HG02840 (cell line): ENCODE measurements around the gene CDKN1A.

ENCODE experiments used
- ATAC-seq: cut with Tn5 transposase; IDR thresholded peaks from one replicate; pipeline ENCODE4 v1.9.1; 2021; ENCODE audit warnings: mild to moderate bottlenecking, moderate library complexity, moderate number of reproducible peaks; ENCODE audit not compliant: unreplicated experiment, low FRiP score

CDKN1A gene

DNA sequence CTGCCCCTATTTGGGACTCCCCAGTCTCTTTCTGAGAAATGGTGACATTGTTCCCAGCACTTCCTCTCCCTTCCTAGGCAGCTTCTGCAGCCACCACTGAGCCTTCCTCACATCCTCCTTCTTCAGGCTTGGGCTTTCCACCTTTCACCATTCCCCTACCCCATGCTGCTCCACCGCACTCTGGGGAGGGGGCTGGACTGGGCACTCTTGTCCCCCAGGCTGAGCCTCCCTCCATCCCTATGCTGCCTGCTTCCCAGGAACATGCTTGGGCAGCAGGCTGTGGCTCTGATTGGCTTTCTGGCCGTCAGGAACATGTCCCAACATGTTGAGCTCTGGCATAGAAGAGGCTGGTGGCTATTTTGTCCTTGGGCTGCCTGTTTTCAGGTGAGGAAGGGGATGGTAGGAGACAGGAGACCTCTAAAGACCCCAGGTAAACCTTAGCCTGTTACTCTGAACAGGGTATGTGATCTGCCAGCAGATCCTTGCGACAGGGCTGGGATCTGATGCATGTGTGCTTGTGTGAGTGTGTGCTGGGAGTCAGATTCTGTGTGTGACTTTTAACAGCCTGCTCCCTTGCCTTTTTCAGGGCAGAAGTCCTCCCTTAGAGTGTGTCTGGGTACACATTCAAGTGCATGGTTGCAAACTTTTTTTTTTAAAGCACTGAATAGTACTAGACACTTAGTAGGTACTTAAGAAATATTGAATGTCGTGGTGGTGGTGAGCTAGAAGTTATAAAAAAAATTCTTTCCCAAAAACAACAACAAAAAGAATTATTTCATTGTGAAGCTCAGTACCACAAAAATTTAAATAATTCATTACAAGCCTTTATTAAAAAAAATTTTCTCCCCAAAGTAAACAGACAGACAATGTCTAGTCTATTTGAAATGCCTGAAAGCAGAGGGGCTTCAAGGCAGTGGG, 2.1 kb upstream of the CDKN1A start:
- ATAC-seq: no peak

- no peak for ATAC-seq
Observed at GRCh38 chr6:36677059-36677749, 1.3 kb upstream of the CDKN1A start.

DNA sequence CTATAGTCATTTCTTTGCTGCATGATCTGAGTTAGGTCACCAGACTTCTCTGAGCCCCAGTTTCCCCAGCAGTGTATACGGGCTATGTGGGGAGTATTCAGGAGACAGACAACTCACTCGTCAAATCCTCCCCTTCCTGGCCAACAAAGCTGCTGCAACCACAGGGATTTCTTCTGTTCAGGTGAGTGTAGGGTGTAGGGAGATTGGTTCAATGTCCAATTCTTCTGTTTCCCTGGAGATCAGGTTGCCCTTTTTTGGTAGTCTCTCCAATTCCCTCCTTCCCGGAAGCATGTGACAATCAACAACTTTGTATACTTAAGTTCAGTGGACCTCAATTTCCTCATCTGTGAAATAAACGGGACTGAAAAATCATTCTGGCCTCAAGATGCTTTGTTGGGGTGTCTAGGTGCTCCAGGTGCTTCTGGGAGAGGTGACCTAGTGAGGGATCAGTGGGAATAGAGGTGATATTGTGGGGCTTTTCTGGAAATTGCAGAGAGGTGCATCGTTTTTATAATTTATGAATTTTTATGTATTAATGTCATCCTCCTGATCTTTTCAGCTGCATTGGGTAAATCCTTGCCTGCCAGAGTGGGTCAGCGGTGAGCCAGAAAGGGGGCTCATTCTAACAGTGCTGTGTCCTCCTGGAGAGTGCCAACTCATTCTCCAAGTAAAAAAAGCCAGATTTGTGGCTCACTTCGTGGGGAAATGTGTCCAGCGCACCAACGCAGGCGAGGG, 594 bp upstream of the CDKN1A start:
- no peak for ATAC-seq

GRCh38 chr6:36679043-36679833, 724 bp downstream of the CDKN1A start:
- ATAC-seq: no peak

- no peak for ATAC-seq
Observed at GRCh38 chr6:36682328-36683144, 4.0 kb downstream of the CDKN1A start.

- ATAC-seq: no peak
Observed at GRCh38 chr6:36683145-36683655, 4.7 kb downstream of the CDKN1A start.

- no peak for ATAC-seq
Observed at GRCh38 chr6:36683656-36684446, 5.3 kb downstream of the CDKN1A start.

- ATAC-seq: no peak
Observed at GRCh38 chr6:36684447-36684812, 5.9 kb downstream of the CDKN1A start.

DNA sequence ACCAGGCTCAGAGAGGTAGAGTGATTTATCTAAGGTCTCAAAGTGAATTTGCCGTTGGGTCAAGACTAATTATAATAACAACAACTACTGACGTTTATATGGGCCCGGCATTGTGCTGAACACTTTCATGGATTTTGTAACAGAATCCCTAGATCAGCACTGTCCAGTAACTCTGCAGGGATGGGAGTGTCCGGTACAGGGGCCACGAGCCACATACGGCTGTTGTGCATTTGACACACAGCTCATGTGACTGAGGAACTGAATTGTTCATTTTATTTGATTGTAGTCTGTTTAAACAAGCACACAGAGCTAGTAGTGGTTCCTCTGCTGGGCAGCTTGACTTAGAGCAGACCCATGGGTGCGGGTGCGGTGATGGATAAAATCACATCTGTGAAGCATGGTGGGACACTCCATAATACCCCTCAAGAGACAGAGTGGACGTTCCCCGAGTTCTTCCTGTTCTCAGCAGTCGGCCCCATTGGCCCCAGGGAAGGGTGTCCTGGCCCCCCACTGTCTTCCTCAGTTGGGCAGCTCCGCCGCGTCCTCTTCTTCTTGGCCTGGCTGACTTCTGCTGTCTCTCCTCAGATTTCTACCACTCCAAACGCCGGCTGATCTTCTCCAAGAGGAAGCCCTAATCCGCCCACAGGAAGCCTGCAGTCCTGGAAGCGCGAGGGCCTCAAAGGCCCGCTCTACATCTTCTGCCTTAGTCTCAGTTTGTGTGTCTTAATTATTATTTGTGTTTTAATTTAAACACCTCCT, 6.8 kb downstream of the CDKN1A start:
- no peak for ATAC-seq

- no peak for ATAC-seq
Observed at GRCh38 chr6:36685926-36686667, 7.6 kb downstream of the CDKN1A start.

GRCh38 chr6:36686668-36687513, 8.4 kb downstream of the CDKN1A start:
- no peak for ATAC-seq

- ATAC-seq: no peak
Observed at GRCh38 chr6:36688063-36688738, 9.7 kb downstream of the CDKN1A start.

DNA sequence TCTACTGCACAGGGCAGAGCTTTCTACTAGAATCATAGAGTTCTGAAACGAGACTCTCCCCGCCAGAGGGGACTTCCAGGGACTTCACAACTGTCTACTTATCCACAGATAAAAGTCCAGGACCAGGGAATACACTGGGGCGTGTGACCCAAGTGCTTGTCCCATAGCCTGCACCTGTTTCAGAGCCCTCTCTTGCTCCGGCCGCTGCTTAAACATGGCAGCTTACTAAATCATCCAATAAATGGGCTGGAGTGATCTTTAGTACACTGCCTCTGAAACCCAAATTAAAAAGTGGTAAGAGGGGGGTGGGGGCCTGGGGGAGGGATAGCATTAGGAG, 10.2 kb downstream of the CDKN1A start:
- no peak for ATAC-seq

GRCh38 chr6:36691011-36691410, 12.5 kb downstream of the CDKN1A start:
- no peak for ATAC-seq

DNA sequence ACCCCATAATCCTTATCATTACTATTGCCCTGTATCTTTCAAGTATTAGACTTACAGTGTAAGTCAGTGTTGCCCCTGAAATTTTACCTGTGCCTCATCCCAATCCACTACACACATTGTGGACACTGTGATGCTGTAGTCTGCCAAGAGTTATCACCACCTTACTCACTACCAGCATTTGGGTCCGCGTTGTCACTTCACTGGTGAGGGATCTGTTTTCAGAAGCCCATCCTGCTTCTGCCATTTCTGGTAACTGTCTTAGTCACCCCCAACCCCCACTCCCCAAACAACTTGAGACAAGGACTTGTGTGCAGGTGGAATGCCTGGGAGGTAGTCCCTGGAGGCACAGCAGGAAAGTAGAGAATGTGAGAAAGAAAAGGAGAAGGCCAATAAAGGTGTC, 13.1 kb downstream of the CDKN1A start:
- no peak for ATAC-seq

GRCh38 chr6:36692220-36692619, 13.7 kb downstream of the CDKN1A start:
- ATAC-seq: no peak
